ENCODE measurements around the gene GPX4. TPM values are rescaled to one million over a fixed set of nuclear protein-coding genes. Genes with fewer than 3 reads are reported as not detected.

Gene GPX4
- polyA plus RNA-seq, 1 of the 3 experiments (the other 2 are of a cell fraction) = 925 TPM

GRCh38 chr19:1061987-1062386 lies 41.8 kb upstream of the GPX4 start:
- 94% methylated on average over 14 of the region's 20 CpGs for WGBS (ENCODE audit: low lambda C conversion rate)
- CTCF ChIA-PET = no interaction called here
- no peak overlapping the region for H3K4me2 ChIP-seq

More at GRCh38 chr19:1061987-1062386, 41.8 kb upstream of the GPX4 start:
- TF ChIP-seq RAD21 (IDR thresholded peaks at IDR 0.05; ENCODE audit: low read length) (no peak), CTCF (IDR thresholded peaks at IDR 0.05) (no peak), MEF2A (IDR thresholded peaks at IDR 0.05; ENCODE audit: borderline replicate concordance, low read depth) (no peak), EZH2phosphoT487 (IDR thresholded peaks at IDR 0.05; ENCODE audit: borderline replicate concordance, low read depth) (no peak), SMC3 (IDR thresholded peaks at IDR 0.05; ENCODE audit: low read depth, low read length) (no peak), FOXM1 (IDR thresholded peaks at IDR 0.05; ENCODE audit: low read depth) (no peak), REST (IDR thresholded peaks at IDR 0.05; ENCODE audit: low read depth, low read length) (no peak), MXI1 (IDR thresholded peaks at IDR 0.05; ENCODE audit: low read depth, low read length) (no peak), NRF1 (IDR thresholded peaks at IDR 0.05; ENCODE audit: low read depth, low read length) (no peak)
- no peaks in the 10 kb centered on the region for H3K79me2 ChIP-seq (ENCODE audit: insufficient read depth)
- H3K27me3 ChIP-seq (ENCODE audit: insufficient read depth) = no peaks in the 10 kb centered on the region; the same call in 1 of the 2 replicates
- no peak overlapping the region for H3K9ac ChIP-seq
- no peak overlapping the region for H3K4me3 ChIP-seq (ENCODE audit: low read depth in 2 of 2, low read length in 1 of 2)
- H3K9me3 ChIP-seq = peaks cover 8% of the 10 kb centered on the region; the same call in 1 of the 2 replicates
- H3K4me1 ChIP-seq (ENCODE audit: control insufficient read depth in 1 of 2, insufficient read depth in 2 of 2, low read depth in 1 of 2, low read length in 1 of 2) = peaks cover 0 to 17% of the 10 kb centered on the region in 2 experiments; a peak in 1 of 4 replicates
- no peak overlapping the region for H3K27ac ChIP-seq (ENCODE audit: low read depth in 2 of 2, low read length in 1 of 2)
- H4K20me1 ChIP-seq (ENCODE audit: insufficient read depth) = no peaks in the 10 kb centered on the region
- DNase-seq = no peak
- peaks cover 7% of the 10 kb centered on the region for H3F3A ChIP-seq (replicated peaks; ENCODE audit: insufficient read depth)
- H3K9me2 ChIP-seq = no peaks in the 10 kb centered on the region
- POLR2A ChIA-PET = no interaction called here
- H2AFZ ChIP-seq (ENCODE audit: low read depth) = no peak overlapping the region
- no peaks in the 10 kb centered on the region for H3K36me3 ChIP-seq (replicated peaks in 1 of 2; ENCODE audit: control insufficient read depth in 1 of 2, insufficient read depth in 2 of 2, low read length in 1 of 2)
